Measurements from ENCODE around the gene PSAT1. TPM values are rescaled to one million over a fixed set of nuclear protein-coding genes. Genes with fewer than 3 reads are reported as not detected.

The PSAT1 gene
- total RNA-seq, 1 donor from 2014 or later: 83.3 TPM

- TF ChIP-seq, protein P1, sequence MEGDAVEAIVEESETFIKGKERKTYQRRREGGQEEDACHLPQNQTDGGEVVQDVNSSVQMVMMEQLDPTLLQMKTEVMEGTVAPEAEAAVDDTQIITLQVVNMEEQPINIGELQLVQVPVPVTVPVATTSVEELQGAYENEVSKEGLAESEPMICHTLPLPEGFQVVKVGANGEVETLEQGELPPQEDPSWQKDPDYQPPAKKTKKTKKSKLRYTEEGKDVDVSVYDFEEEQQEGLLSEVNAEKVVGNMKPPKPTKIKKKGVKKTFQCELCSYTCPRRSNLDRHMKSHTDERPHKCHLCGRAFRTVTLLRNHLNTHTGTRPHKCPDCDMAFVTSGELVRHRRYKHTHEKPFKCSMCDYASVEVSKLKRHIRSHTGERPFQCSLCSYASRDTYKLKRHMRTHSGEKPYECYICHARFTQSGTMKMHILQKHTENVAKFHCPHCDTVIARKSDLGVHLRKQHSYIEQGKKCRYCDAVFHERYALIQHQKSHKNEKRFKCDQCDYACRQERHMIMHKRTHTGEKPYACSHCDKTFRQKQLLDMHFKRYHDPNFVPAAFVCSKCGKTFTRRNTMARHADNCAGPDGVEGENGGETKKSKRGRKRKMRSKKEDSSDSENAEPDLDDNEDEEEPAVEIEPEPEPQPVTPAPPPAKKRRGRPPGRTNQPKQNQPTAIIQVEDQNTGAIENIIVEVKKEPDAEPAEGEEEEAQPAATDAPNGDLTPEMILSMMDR (IDR thresholded peaks at IDR 0.05; ENCODE audit: partially characterized antibody, unreplicated experiment): no peak
- H3K27ac Mint-ChIP-seq (ENCODE audit: unreplicated experiment): no peak overlapping the region
- peaks cover 3% of the 10 kb centered on the region for H3K27me3 Mint-ChIP-seq (ENCODE audit: unreplicated experiment)
- H3K4me1 Mint-ChIP-seq (ENCODE audit: low read depth, unreplicated experiment): peaks cover 16% of the 10 kb centered on the region
- peaks cover 4% of the 10 kb centered on the region for H3K9me3 Mint-ChIP-seq (ENCODE audit: unreplicated experiment)
- DNase-seq: no peak
- H3K36me3 Mint-ChIP-seq (ENCODE audit: unreplicated experiment): peaks cover 26% of the 10 kb centered on the region
- no peak overlapping the region for H3K4me3 Mint-ChIP-seq (ENCODE audit: unreplicated experiment)
These were observed 24.6 kb downstream of the PSAT1 start for GRCh38 chr9:78321505-78321904.

- DNase-seq: no peak
- Mint-ChIP-seq H3K9me3 (ENCODE audit: unreplicated experiment) (peaks cover 4% of the 10 kb centered on the region), H3K4me1 (ENCODE audit: low read depth, unreplicated experiment) (peaks cover 16% of the 10 kb centered on the region), H3K27me3 (ENCODE audit: unreplicated experiment) (peaks cover 2% of the 10 kb centered on the region), H3K36me3 (ENCODE audit: unreplicated experiment) (peaks cover 17% of the 10 kb centered on the region), H3K27ac (ENCODE audit: unreplicated experiment) (peak overlapping the region; percentile 52), H3K4me3 (ENCODE audit: unreplicated experiment) (no peak overlapping the region)
- TF ChIP-seq, protein P1 (IDR thresholded peaks at IDR 0.05; ENCODE audit: partially characterized antibody, unreplicated experiment): no peak
These were observed 27.2 kb downstream of the PSAT1 start for GRCh38 chr9:78324068-78324650.

DNA sequence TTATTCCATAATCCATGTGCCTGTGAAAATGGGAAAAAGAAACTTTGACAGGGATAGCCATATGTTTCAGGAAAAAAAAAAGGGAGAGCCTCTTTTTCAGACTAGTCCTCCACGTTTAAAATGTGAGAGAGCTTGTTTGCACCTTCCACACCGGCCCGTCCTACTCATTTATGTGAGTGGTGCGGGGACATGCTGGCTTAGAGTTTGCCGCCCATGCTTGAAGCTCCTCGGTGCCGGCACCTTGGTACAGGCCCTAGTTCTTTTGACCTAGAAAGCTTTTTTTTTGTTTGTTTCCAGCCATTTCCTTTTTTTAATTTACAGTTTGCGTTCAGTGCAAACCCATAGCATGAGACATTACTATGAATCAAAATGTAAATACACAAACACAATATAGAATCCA is 27.8 kb downstream of the PSAT1 start:
- TF ChIP-seq, protein P1 (IDR thresholded peaks at IDR 0.05; ENCODE audit: partially characterized antibody, unreplicated experiment): no peak
- Mint-ChIP-seq H3K9me3 (ENCODE audit: unreplicated experiment) (peaks cover 4% of the 10 kb centered on the region), H3K36me3 (ENCODE audit: unreplicated experiment) (peaks cover 20% of the 10 kb centered on the region), H3K4me1 (ENCODE audit: low read depth, unreplicated experiment) (peaks cover 16% of the 10 kb centered on the region), H3K4me3 (ENCODE audit: unreplicated experiment) (no peak overlapping the region), H3K27ac (ENCODE audit: unreplicated experiment) (peak overlapping the region; percentile 96), H3K27me3 (ENCODE audit: unreplicated experiment) (peaks cover 2% of the 10 kb centered on the region)
- no peak for DNase-seq

DNA sequence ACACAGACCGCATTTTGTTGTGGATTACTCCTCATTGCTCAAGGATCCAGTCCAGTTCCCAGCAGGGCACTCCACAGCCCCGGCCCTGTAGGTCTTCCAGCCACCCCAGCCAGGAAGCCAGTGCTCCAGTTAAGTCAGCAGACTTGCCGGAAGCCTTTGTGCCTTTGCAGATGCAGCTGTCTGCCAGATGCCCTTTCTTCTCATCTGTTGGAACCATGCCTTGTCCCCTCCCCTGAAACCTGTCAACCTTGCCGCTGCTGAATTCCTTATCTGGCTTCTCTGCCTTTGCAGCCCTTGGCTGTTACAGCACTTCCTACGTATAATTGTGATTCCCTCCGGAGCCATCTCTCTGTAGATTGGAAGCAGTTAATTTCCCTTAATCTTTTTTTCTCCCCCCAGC is 28.4 kb downstream of the PSAT1 start:
- DNase-seq: peak; percentile 50

GRCh38 chr9:78325846-78326360 is 29.0 kb downstream of the PSAT1 start:
- Mint-ChIP-seq H3K27ac (ENCODE audit: unreplicated experiment) (peak overlapping the region; percentile 96), H3K36me3 (ENCODE audit: unreplicated experiment) (peaks cover 13% of the 10 kb centered on the region), H3K9me3 (ENCODE audit: unreplicated experiment) (peaks cover 4% of the 10 kb centered on the region), H3K4me1 (ENCODE audit: low read depth, unreplicated experiment) (peaks cover 16% of the 10 kb centered on the region), H3K27me3 (ENCODE audit: unreplicated experiment) (peaks cover 2% of the 10 kb centered on the region), H3K4me3 (ENCODE audit: unreplicated experiment) (no peak overlapping the region)
- DNase-seq: no peak
- TF ChIP-seq, protein P1 (IDR thresholded peaks at IDR 0.05; ENCODE audit: partially characterized antibody, unreplicated experiment): no peak

More for the DNA sequence above, 28.4 kb downstream of the PSAT1 start:
- H3K4me3 Mint-ChIP-seq (ENCODE audit: unreplicated experiment): peak overlapping the region; percentile 48
- peaks cover 17% of the 10 kb centered on the region for H3K36me3 Mint-ChIP-seq (ENCODE audit: unreplicated experiment)
- TF ChIP-seq, protein P1 (IDR thresholded peaks at IDR 0.05; ENCODE audit: partially characterized antibody, unreplicated experiment): no peak
- H3K27ac Mint-ChIP-seq (ENCODE audit: unreplicated experiment): peak overlapping the region; percentile 96
- peaks cover 4% of the 10 kb centered on the region for H3K9me3 Mint-ChIP-seq (ENCODE audit: unreplicated experiment)
- H3K4me1 Mint-ChIP-seq (ENCODE audit: low read depth, unreplicated experiment): peaks cover 16% of the 10 kb centered on the region
- H3K27me3 Mint-ChIP-seq (ENCODE audit: unreplicated experiment): peaks cover 2% of the 10 kb centered on the region

Measured in glutamatergic neuron (in vitro differentiated cells).